Measurements from ENCODE around the gene CPLX4.
"Not testable (repeated sequence)": the region's sequence is repeated elsewhere in the genome, so short reads cannot be mapped to it uniquely, and the experiment has no call there.

The CPLX4 gene

DNA sequence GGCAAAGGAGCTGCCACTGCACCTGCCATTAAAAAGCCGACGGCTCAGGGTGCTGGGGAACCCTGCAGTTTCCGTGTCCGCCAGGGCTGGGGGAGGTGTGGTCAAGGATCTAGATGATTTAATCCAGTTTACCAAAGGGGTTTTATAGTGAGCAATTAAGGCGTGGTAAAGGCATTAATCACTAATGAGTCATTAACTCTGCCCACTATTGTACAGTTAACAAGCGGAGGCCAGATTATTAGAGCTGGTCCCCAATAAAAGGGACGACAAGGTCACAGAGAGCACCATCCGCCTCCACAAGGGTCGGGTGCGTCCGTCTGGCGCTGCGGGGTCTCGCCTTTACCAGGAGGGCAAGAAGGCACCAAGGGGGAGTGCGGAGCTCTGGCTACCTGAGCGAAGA is 54.8 kb downstream of the CPLX4 start:
- no peak for DNase-seq (ENCODE audit: low spot score)
- TF ChIP-seq, protein P1, sequence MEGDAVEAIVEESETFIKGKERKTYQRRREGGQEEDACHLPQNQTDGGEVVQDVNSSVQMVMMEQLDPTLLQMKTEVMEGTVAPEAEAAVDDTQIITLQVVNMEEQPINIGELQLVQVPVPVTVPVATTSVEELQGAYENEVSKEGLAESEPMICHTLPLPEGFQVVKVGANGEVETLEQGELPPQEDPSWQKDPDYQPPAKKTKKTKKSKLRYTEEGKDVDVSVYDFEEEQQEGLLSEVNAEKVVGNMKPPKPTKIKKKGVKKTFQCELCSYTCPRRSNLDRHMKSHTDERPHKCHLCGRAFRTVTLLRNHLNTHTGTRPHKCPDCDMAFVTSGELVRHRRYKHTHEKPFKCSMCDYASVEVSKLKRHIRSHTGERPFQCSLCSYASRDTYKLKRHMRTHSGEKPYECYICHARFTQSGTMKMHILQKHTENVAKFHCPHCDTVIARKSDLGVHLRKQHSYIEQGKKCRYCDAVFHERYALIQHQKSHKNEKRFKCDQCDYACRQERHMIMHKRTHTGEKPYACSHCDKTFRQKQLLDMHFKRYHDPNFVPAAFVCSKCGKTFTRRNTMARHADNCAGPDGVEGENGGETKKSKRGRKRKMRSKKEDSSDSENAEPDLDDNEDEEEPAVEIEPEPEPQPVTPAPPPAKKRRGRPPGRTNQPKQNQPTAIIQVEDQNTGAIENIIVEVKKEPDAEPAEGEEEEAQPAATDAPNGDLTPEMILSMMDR (IDR thresholded peaks at IDR 0.05; ENCODE audit: extremely low read depth, missing control alignments), result no peak

DNA sequence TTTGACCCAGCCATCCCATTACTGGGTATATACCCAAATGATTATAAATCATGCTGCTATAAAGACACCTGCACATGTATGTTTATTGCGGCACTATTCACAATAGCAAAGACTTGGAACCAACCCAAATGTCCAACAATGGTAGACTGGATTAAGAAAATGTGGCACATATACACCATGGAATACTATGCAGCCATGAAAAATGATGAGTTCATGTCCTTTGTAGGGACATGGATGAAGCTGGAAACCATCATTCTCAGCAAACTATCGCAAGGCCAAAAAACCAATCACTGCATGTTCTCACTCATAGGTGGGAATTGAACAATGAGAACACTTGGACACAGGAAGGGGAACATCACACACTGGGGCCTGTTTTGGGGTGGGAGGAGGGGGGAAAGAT is 56.2 kb downstream of the CPLX4 start:
- DNase-seq (ENCODE audit: low spot score), result not testable (repeated sequence)

DNA sequence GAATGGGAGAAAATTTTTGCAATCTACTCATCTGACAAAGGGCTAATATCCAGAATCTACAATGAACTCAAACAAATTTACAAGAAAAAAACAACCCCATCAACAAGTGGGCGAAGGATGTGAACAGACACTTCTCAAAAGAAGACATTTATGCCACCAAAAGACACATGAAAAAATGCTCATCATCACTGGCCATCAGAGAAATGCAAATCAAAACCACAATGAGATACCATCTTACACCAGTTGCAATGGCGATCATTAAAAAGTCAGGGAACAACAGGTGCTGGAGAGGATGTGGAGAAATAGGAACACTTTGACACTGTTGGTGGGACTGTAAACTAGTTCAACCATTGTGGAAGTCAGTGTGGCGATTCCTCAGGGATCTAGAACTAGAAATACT is 56.6 kb downstream of the CPLX4 start:
- DNase-seq (ENCODE audit: low spot score), result not testable (repeated sequence)

- DNase-seq (ENCODE audit: low spot score), result not testable (repeated sequence)
These were observed 63.0 kb downstream of the CPLX4 start for GRCh38 chr18:59255491-59255890.

GRCh38 chr18:59249199-59249774 is 69.2 kb downstream of the CPLX4 start:
- peak; percentile 71 for DNase-seq (ENCODE audit: low spot score)
- TF ChIP-seq, protein P1 (IDR thresholded peaks at IDR 0.05; ENCODE audit: extremely low read depth, missing control alignments), result peak; percentile 34

GRCh38 chr18:59246796-59247195 is 71.7 kb downstream of the CPLX4 start:
- TF ChIP-seq, protein P1 (IDR thresholded peaks at IDR 0.05; ENCODE audit: extremely low read depth, missing control alignments), result no peak
- no peak for DNase-seq (ENCODE audit: low spot score)
